ENCODE results near the gene HRH3.

DNA sequence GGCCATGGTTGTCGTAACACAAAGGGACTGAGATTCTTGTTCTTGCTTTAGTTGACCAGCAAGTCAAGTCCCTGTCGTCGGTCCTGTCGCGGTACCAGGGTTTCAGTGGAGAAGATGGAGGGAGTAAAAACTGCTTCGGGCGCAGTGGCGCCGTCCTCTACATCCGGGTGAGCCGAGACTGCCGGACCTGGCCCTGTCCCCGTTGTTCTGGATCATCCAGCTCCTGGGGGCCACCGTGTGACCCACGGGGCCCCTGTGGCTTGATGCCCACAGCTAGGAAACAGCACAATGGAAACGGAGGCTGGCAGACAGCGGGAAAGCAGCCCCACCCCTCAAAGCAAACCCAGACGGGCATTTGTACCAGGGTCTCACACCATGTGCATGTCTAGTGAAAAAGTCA is 22.3 kb downstream of the HRH3 start:
- TF ChIP-seq EP300 (IDR thresholded peaks at IDR 0.05) (no peak), POLR2AphosphoS5 (IDR thresholded peaks at IDR 0.05) (no peak)
